PFSK-1 (cell line): ENCODE measurements around the gene UGCG.

ENCODE experiments used
- POLR2AphosphoS5 ChIP-seq: IDR thresholded peaks from 2 replicates; pipeline ENCODE4 v1.6.1; 2012; ENCODE audit warnings: low read depth, mild to moderate bottlenecking, control low read depth, low read length, moderate library complexity
- TF ChIP-seq, protein P1 (sequence below), 2 experiments: IDR thresholded peaks; 2 replicates each; pipeline versions ENCODE4 v1.6.1 to v1.8.0; 2011 to 2012; ENCODE audit warnings: low read depth in 2 of 2, low read length in 2 of 2, control low read depth in 1 of 2, inconsistent platforms in 1 of 2, mild to moderate bottlenecking in 1 of 2, moderate library complexity in 1 of 2; ENCODE audit not compliant: insufficient read depth in 1 of 2

DNA sequence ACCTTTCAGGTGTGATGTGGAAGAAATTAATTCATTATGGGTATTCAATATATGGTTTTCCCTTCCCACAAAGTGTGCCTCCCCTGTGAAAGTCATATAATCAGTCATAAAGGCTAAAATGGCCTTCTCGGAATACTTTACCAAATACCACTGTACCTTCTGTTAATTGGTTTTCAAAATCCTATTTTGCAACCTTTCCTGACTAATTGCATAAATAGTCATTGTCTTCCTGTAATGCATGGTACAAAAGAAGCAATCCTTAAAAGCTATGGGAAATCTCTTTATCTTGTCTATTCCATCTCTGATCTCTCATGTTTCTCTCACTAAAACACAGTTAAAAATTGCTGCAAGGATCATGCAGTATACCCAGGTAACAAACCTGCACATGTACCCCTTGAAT, 44.3 kb upstream of the UGCG start:
- no peak for TF ChIP-seq POLR2AphosphoS5
- TF ChIP-seq, protein P1, sequence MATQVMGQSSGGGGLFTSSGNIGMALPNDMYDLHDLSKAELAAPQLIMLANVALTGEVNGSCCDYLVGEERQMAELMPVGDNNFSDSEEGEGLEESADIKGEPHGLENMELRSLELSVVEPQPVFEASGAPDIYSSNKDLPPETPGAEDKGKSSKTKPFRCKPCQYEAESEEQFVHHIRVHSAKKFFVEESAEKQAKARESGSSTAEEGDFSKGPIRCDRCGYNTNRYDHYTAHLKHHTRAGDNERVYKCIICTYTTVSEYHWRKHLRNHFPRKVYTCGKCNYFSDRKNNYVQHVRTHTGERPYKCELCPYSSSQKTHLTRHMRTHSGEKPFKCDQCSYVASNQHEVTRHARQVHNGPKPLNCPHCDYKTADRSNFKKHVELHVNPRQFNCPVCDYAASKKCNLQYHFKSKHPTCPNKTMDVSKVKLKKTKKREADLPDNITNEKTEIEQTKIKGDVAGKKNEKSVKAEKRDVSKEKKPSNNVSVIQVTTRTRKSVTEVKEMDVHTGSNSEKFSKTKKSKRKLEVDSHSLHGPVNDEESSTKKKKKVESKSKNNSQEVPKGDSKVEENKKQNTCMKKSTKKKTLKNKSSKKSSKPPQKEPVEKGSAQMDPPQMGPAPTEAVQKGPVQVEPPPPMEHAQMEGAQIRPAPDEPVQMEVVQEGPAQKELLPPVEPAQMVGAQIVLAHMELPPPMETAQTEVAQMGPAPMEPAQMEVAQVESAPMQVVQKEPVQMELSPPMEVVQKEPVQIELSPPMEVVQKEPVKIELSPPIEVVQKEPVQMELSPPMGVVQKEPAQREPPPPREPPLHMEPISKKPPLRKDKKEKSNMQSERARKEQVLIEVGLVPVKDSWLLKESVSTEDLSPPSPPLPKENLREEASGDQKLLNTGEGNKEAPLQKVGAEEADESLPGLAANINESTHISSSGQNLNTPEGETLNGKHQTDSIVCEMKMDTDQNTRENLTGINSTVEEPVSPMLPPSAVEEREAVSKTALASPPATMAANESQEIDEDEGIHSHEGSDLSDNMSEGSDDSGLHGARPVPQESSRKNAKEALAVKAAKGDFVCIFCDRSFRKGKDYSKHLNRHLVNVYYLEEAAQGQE (IDR thresholded peaks at IDR 0.05; ENCODE audit: insufficient read depth in 1 of 2, low read depth in 2 of 2, low read length in 2 of 2) = no peak
